GM18520 (cell line): Measurements from ENCODE around the gene RIPOR2.
"Not testable (repeated sequence)": the region's sequence is repeated elsewhere in the genome, so short reads cannot be mapped to it uniquely, and the experiment has no call there.

Experiments
- ATAC-seq: cut with Tn5 transposase; IDR thresholded peaks from one replicate; pipeline ENCODE4 v1.9.1; 2021; ENCODE audit not compliant: unreplicated experiment

RIPOR2 gene

GRCh38 chr6:24879351-24879750 is 56.4 kb downstream of the RIPOR2 start:
- no peak for ATAC-seq

GRCh38 chr6:24877747-24878146 is 58.0 kb downstream of the RIPOR2 start:
- ATAC-seq: not testable (repeated sequence)

GRCh38 chr6:24876499-24877465 is 59.0 kb downstream of the RIPOR2 start:
- no peak for ATAC-seq

- no peak for ATAC-seq
These were observed 60.2 kb downstream of the RIPOR2 start for GRCh38 chr6:24875534-24875901.

GRCh38 chr6:24874776-24875533 is 60.8 kb downstream of the RIPOR2 start:
- ATAC-seq: no peak

GRCh38 chr6:24874128-24874527 is 61.6 kb downstream of the RIPOR2 start:
- ATAC-seq: no peak

- ATAC-seq: no peak
These were observed 63.0 kb downstream of the RIPOR2 start for GRCh38 chr6:24872779-24873178.

- no peak for ATAC-seq
These were observed 67.0 kb downstream of the RIPOR2 start for GRCh38 chr6:24868765-24869164.

GRCh38 chr6:24867104-24867703 is 68.6 kb downstream of the RIPOR2 start:
- ATAC-seq: no peak

- no peak for ATAC-seq
These were observed 70.6 kb downstream of the RIPOR2 start for GRCh38 chr6:24865161-24865560.

GRCh38 chr6:24864343-24864742 is 71.4 kb downstream of the RIPOR2 start:
- no peak for ATAC-seq

GRCh38 chr6:24861934-24862333 is 73.8 kb downstream of the RIPOR2 start:
- peak; percentile 57 for ATAC-seq

GRCh38 chr6:24859608-24860200 is 76.1 kb downstream of the RIPOR2 start:
- ATAC-seq: no peak

- no peak for ATAC-seq
These were observed 76.6 kb downstream of the RIPOR2 start for GRCh38 chr6:24859132-24859531.

GRCh38 chr6:24858177-24858653 is 77.5 kb downstream of the RIPOR2 start:
- peak; percentile 32 for ATAC-seq

GRCh38 chr6:24856901-24857670 is 78.7 kb downstream of the RIPOR2 start:
- ATAC-seq: no peak

GRCh38 chr6:24856246-24856599 is 79.5 kb downstream of the RIPOR2 start:
- ATAC-seq: no peak

GRCh38 chr6:24855395-24856245 is 80.1 kb downstream of the RIPOR2 start:
- no peak for ATAC-seq

- ATAC-seq: no peak
These were observed 81.6 kb downstream of the RIPOR2 start for GRCh38 chr6:24854077-24854666.
